Naive thymus-derived CD4-positive, alpha-beta T cell (primary cell): Measurements from ENCODE around the gene SPART. TPM values are rescaled to one million over a fixed set of nuclear protein-coding genes. Genes with fewer than 3 reads are reported as not detected.

Experiments used
- polyA plus RNA-seq, 2 donors: library from polyadenylated mRNA; unstranded; fragments of 300-500 nt; fragmentation: Illumina TruSeq; gene quantifications; one replicate each; pipeline ENCODE4 v1.2.3, GENCODE V29; 2021
- total RNA-seq, 6 experiments: library from RNA in 5 of 6; stranded (reverse) in 5 of 6; gene quantifications; 1 replicate in 5 of 6; 2 replicates in 1 of 6; pipeline ENCODE4 v1.2.3 and lab custom pipeline; 2021 to 2026

Gene SPART
- total and polyA plus RNA-seq, 7 experiments from 2014 or later: 24.8 to 67.5 (median 39.6) TPM

Other genes starting within 250 kb of the SPART start
- not detected for gene DCLK1, start 215.0 kb downstream of the SPART start, total RNA-seq
- gene DCLK1, start 215.0 kb downstream of the SPART start, polyA plus RNA-seq: not detected
- not detected for gene SOHLH2, start 131.8 kb downstream of the SPART start, total RNA-seq
- gene SOHLH2, start 131.8 kb downstream of the SPART start, polyA plus RNA-seq: not detected
- gene CCDC169, start 48.6 kb downstream of the SPART start, total RNA-seq: under 1 TPM in 2 of 5 experiments, not detected in 3; 0.41 to 0.42 TPM
- gene CCDC169, start 48.6 kb downstream of the SPART start, polyA plus RNA-seq: not detected
- gene CCNA1, start 86.1 kb upstream of the SPART start, total RNA-seq: 1 to 10 TPM in 1 of 5 experiments, under 1 TPM in 2, not detected in 2; 0.22 to 5.0 (median 0.69) TPM
- gene CCNA1, start 86.1 kb upstream of the SPART start, polyA plus RNA-seq: not detected